GM21825 (cell line): ENCODE data around the gene TSEN34.

Experiments
- ATAC-seq: cut with Tn5 transposase; IDR thresholded peaks from one replicate; pipeline ENCODE4 v1.9.1; 2021; ENCODE audit warnings: mild to moderate bottlenecking, moderate library complexity; ENCODE audit not compliant: unreplicated experiment

TSEN34 gene

GRCh38 chr19:54191011-54191810 lies at the start of gene TSEN34:
Gene TSEN34, plus strand, starts transcription at chr19:54191308. Its CDS starts 57 bp downstream, at chr19:54191365.
- ATAC-seq = peak; percentile 27

- no peak for ATAC-seq
Measured at GRCh38 chr19:54141356-54141755, 49.8 kb upstream of the TSEN34 start.

- ATAC-seq = no peak
Measured at GRCh38 chr19:54142166-54142780, 48.8 kb upstream of the TSEN34 start.

- ATAC-seq = no peak
Measured at GRCh38 chr19:54145541-54146158, 45.5 kb upstream of the TSEN34 start.

GRCh38 chr19:54147676-54148075 lies 43.4 kb upstream of the TSEN34 start:
- no peak for ATAC-seq

- ATAC-seq = no peak
Measured at GRCh38 chr19:54148158-54148557, 43.0 kb upstream of the TSEN34 start.

GRCh38 chr19:54149021-54149812 lies 41.9 kb upstream of the TSEN34 start:
- ATAC-seq = no peak

- ATAC-seq = no peak
Measured at GRCh38 chr19:54151362-54152035, 39.6 kb upstream of the TSEN34 start.

- ATAC-seq = no peak
Measured at GRCh38 chr19:54152267-54152666, 38.8 kb upstream of the TSEN34 start.

- ATAC-seq = no peak
Measured at GRCh38 chr19:54152878-54153524, 38.1 kb upstream of the TSEN34 start.

GRCh38 chr19:54153731-54154326 lies 37.3 kb upstream of the TSEN34 start:
- ATAC-seq = no peak

GRCh38 chr19:54154603-54155345 lies 36.3 kb upstream of the TSEN34 start:
- ATAC-seq = no peak

GRCh38 chr19:54155694-54156093 lies 35.4 kb upstream of the TSEN34 start:
- no peak for ATAC-seq

- ATAC-seq = no peak
Measured at GRCh38 chr19:54156490-54156889, 34.6 kb upstream of the TSEN34 start.

GRCh38 chr19:54156953-54157352 lies 34.2 kb upstream of the TSEN34 start:
- ATAC-seq = no peak

- ATAC-seq = no peak
Measured at GRCh38 chr19:54158812-54159351, 32.2 kb upstream of the TSEN34 start.

- ATAC-seq = peak; percentile 79
Measured at GRCh38 chr19:54159352-54160181, 31.5 kb upstream of the TSEN34 start, which contains the start of gene LENG1. Gene LENG1, minus strand, starts transcription at chr19:54159721. Its CDS starts 26 bp downstream, at chr19:54159695.
